DND-41 (cell line): Measurements from ENCODE around the gene NUP160.
A peak's percentile ranks its signal among the peaks of the same experiment; 100 is the strongest.
"Not testable (repeated sequence)": the region's sequence is repeated elsewhere in the genome, so short reads cannot be mapped to it uniquely, and the experiment has no call there.

Source experiments
- ATAC-seq: fragments of 200-7000 bp; cut with Tn5 transposase; 3 replicates; pipeline ENCODE4 v1.9.1; 2021; ENCODE audit warnings: low read depth; ENCODE audit not compliant: insufficient read depth
- DNase-seq: peaks from one replicate; pipeline ENCODE4 v3.0.0-alpha.2; 2020
- H2AFZ ChIP-seq: 2 replicates; pipeline ENCODE4 v1.6.0; 2012; ENCODE audit warnings: low read depth, low read length
- H3K27ac ChIP-seq: 2 replicates; pipeline ENCODE4 v1.5.1; 2012; ENCODE audit warnings: low read length, inconsistent platforms
- H3K27me3 ChIP-seq: fragments of 200-600 bp; sonication (generic); 2 replicates; pipeline ENCODE4 v1.6.0; 2012; ENCODE audit warnings: low read length, mild to moderate bottlenecking, inconsistent platforms; ENCODE audit not compliant: insufficient read depth, poor library complexity
- H3K36me3 ChIP-seq: 2 replicates; pipeline ENCODE4 v1.5.1; 2012; ENCODE audit warnings: low read length, inconsistent platforms; ENCODE audit not compliant: insufficient read depth
- H3K4me1 ChIP-seq: 2 replicates; pipeline ENCODE4 v1.5.1; 2012; ENCODE audit warnings: mild to moderate bottlenecking, low read length; ENCODE audit not compliant: insufficient read depth
- H3K4me2 ChIP-seq: 2 replicates; pipeline ENCODE4 v1.6.0; 2012; ENCODE audit warnings: mild to moderate bottlenecking, moderate library complexity, low read length, inconsistent platforms; ENCODE audit not compliant: insufficient read depth
- H3K4me3 ChIP-seq, 2 experiments: fragments of 200-600 bp in 1 of 2; shearing (Covaris generic) in 1 of 2; 2 replicates each; pipeline ENCODE4 v1.5.1; 2012 to 2016; ENCODE audit warnings: inconsistent platforms in 2 of 2, low read length in 2 of 2, mild to moderate bottlenecking in 2 of 2, low read depth in 1 of 2, moderate library complexity in 1 of 2
- H3K79me2 ChIP-seq: 2 replicates; pipeline ENCODE4 v1.6.0; 2012; ENCODE audit warnings: low read length, inconsistent platforms; ENCODE audit not compliant: insufficient read depth
- H3K9ac ChIP-seq: 2 replicates; pipeline ENCODE4 v1.6.0; 2012; ENCODE audit warnings: low read depth, mild to moderate bottlenecking, inconsistent platforms, low read length, moderate library complexity
- H3K9me3 ChIP-seq: 2 replicates; pipeline ENCODE4 v1.5.1; 2012; ENCODE audit warnings: low read length, moderate library complexity, mild to moderate bottlenecking, inconsistent platforms; ENCODE audit not compliant: insufficient read depth, severe bottlenecking
- H4K20me1 ChIP-seq: 2 replicates; pipeline ENCODE4 v1.6.0; 2012; ENCODE audit warnings: low read length; ENCODE audit not compliant: insufficient read depth
- EZH2 ChIP-seq: IDR thresholded peaks from 3 replicates; pipeline ENCODE4 v1.6.1; 2012; ENCODE audit warnings: borderline replicate concordance, low read depth, mild to moderate bottlenecking, moderate library complexity, low read length, inconsistent platforms; ENCODE audit not compliant: severe bottlenecking
- TF ChIP-seq, protein P1 (sequence below): IDR thresholded peaks from 2 replicates; pipeline ENCODE4 v1.5.1; 2012; ENCODE audit warnings: borderline replicate concordance, low read length, moderate library complexity, mild to moderate bottlenecking; ENCODE audit not compliant: poor library complexity, severe bottlenecking; ENCODE audit errors: extremely low read depth

The NUP160 gene

GRCh38 chr11:47756208-47756607 lies 91.9 kb downstream of the NUP160 start:
- Histone ChIP-seq H3K4me3 (no peak overlapping the region), H3K9me3 (no peaks in the 10 kb centered on the region), H3K27ac (no peak overlapping the region), H3K4me2 (no peak overlapping the region), H4K20me1 (peaks cover 29% of the 10 kb centered on the region), H3K79me2 (peaks cover 72% of the 10 kb centered on the region), H3K4me1 (no peaks in the 10 kb centered on the region), H3K9ac (no peak overlapping the region), H3K27me3 (no peaks in the 10 kb centered on the region), H2AFZ (no peak overlapping the region), H3K36me3 (peaks cover 91% of the 10 kb centered on the region)
- no peak for ATAC-seq
- no peak for DNase-seq
- TF ChIP-seq, protein P1, sequence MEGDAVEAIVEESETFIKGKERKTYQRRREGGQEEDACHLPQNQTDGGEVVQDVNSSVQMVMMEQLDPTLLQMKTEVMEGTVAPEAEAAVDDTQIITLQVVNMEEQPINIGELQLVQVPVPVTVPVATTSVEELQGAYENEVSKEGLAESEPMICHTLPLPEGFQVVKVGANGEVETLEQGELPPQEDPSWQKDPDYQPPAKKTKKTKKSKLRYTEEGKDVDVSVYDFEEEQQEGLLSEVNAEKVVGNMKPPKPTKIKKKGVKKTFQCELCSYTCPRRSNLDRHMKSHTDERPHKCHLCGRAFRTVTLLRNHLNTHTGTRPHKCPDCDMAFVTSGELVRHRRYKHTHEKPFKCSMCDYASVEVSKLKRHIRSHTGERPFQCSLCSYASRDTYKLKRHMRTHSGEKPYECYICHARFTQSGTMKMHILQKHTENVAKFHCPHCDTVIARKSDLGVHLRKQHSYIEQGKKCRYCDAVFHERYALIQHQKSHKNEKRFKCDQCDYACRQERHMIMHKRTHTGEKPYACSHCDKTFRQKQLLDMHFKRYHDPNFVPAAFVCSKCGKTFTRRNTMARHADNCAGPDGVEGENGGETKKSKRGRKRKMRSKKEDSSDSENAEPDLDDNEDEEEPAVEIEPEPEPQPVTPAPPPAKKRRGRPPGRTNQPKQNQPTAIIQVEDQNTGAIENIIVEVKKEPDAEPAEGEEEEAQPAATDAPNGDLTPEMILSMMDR, result no peak
- no peak for TF ChIP-seq EZH2

GRCh38 chr11:47750725-47751124 lies 97.4 kb downstream of the NUP160 start:
- H3K36me3 ChIP-seq, result peaks cover 89% of the 10 kb centered on the region
- H3K4me1 ChIP-seq, result no peaks in the 10 kb centered on the region
- H3K9me3 ChIP-seq, result no peaks in the 10 kb centered on the region
- DNase-seq (no peak), ATAC-seq (no peak)
- no peak overlapping the region for H2AFZ ChIP-seq
- no peak overlapping the region for H3K4me2 ChIP-seq
- peaks cover 53% of the 10 kb centered on the region for H3K79me2 ChIP-seq
- H3K9ac ChIP-seq, result no peak overlapping the region
- H3K27me3 ChIP-seq, result no peaks in the 10 kb centered on the region
- H4K20me1 ChIP-seq, result peaks cover 13% of the 10 kb centered on the region
- no peak overlapping the region for H3K4me3 ChIP-seq
- no peak overlapping the region for H3K27ac ChIP-seq
- TF ChIP-seq, protein P1, result no peak
- TF ChIP-seq EZH2, result no peak

DNA sequence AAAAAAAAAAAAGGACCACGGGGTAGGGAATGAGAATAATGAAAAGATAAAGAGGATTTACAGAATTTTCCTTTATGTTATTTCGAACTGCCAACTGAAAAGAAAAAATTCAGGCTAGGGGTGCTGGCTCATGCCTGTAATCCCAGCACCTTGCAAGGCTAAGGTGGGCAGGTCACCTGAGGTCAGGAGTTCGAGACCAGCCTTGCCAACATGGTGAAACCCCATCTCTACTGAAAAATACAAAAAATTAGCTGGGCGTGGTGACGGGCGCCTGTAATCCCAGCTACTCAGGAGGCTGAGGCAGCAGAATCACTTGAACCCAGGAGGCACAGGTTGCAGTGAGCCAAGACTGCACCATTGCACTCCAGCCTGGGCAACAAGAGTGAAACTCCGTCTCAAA lies 105.7 kb downstream of the NUP160 start:
- DNase-seq, H3K4me1 ChIP-seq, H3K27me3 ChIP-seq, H3K4me2 ChIP-seq, H3K9me3 ChIP-seq, H2AFZ ChIP-seq, H3K4me3 ChIP-seq, ATAC-seq, H3K27ac ChIP-seq, H3K9ac ChIP-seq, H4K20me1 ChIP-seq: not testable (repeated sequence)
- peaks cover 19% of the 10 kb centered on the region for H3K79me2 ChIP-seq
- peaks cover 96% of the 10 kb centered on the region for H3K36me3 ChIP-seq

- H4K20me1 ChIP-seq, H3K9ac ChIP-seq, H3K4me2 ChIP-seq, H3K27me3 ChIP-seq, H3K79me2 ChIP-seq, DNase-seq, H3K27ac ChIP-seq, H3K4me3 ChIP-seq, H3K4me1 ChIP-seq, H2AFZ ChIP-seq, H3K9me3 ChIP-seq: not testable (repeated sequence)
- peaks cover 94% of the 10 kb centered on the region for H3K36me3 ChIP-seq
- ATAC-seq, result 0 out of 3 replicates have a peak, but pooled peaks have one; percentile 5
Observed at GRCh38 chr11:47737817-47738216, 110.3 kb downstream of the NUP160 start.

DNA sequence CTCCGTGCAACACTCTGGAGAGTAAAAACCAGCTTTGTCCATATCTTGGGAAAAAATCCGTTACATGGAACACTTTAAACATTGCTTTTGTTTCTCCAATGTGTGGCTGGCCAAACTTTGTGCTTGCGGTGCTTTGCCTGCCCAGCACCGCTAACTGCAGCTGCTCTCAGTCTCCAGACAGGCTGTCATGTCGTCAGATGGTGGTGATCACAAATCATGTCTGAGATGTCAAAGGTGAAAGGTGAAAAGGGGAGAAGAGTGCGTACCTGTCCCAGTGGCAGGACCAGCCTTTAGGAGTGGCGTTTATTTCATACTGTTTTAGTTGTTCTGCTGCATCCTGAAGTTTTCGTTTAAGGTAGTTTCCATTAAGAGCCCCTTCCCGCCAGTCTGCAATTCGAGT lies 115.9 kb downstream of the NUP160 start:
- H3K36me3 ChIP-seq, result peaks cover 96% of the 10 kb centered on the region
- no peak for ATAC-seq
- TF ChIP-seq EZH2, result no peak
- TF ChIP-seq, protein P1, result no peak

More for the DNA sequence above, 115.9 kb downstream of the NUP160 start:
- H3K79me2 ChIP-seq, result peaks cover 7% of the 10 kb centered on the region; the same call in 1 of the 2 replicates
- H3K9me3 ChIP-seq, result no peaks in the 10 kb centered on the region
- no peaks in the 10 kb centered on the region for H3K4me1 ChIP-seq
- H3K9ac ChIP-seq, result no peak overlapping the region
- H4K20me1 ChIP-seq, result no peaks in the 10 kb centered on the region
- DNase-seq, result no peak
- no peaks in the 10 kb centered on the region for H3K27me3 ChIP-seq
- H2AFZ ChIP-seq, result no peak overlapping the region
- H3K4me3 ChIP-seq, result no peak overlapping the region
- H3K4me2 ChIP-seq, result no peak overlapping the region
- H3K27ac ChIP-seq, result no peak overlapping the region
